SKM-1 (cell line): ENCODE results near the gene SPRR3.

Source experiments
- DNase-seq: peaks from one replicate; lab custom pipeline; 2025; ENCODE audit not compliant: unreplicated experiment; lab: John Stamatoyannopoulos, UW

SPRR3 gene, protein sequence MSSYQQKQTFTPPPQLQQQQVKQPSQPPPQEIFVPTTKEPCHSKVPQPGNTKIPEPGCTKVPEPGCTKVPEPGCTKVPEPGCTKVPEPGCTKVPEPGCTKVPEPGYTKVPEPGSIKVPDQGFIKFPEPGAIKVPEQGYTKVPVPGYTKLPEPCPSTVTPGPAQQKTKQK

DNA sequence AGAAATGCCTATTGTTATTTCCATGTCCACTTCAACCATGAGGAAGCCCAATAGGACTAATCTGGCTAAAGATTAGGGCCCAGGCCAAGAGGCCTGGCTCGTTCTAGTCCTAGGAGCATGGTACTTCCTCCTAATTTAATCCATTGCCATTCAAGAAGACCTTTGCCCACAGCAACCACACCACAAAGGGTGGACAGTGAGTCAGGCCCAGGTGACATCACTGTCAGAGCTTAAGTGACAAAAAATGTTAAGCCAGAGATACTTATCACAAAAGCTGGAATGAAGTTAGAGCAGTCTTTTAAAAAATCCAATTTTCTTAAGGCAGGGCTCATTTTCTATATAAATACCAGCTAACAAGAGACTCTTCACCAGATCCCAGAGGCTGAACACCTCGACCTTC lies at the start of gene SPRR3:
SPRR3 (plus strand) TSS at position 368 of the 400 bp plus-strand sequence. CDS start 1,272 bp downstream, outside the sequence.
- no peak for DNase-seq

DNA sequence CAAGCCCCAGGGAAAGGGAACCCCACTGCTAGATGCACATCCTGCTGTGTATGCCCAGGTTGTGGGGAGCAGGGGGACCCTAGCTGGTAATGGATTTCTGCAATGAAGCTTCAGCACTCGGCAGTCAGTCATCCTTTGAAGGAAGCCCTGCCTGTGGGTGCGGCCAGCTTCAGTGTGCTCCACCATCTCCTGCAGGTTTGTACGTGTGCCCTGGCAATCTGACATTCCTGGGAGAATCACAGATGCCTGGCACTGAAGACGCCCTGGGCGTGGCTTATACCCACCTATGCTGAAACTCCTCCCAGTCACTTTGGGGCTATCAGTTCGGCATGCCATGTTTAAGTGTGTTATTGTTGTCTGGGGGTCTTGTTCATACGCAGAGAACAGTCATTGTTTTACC lies 47.8 kb upstream of the SPRR3 start:
- no peak for DNase-seq

DNA sequence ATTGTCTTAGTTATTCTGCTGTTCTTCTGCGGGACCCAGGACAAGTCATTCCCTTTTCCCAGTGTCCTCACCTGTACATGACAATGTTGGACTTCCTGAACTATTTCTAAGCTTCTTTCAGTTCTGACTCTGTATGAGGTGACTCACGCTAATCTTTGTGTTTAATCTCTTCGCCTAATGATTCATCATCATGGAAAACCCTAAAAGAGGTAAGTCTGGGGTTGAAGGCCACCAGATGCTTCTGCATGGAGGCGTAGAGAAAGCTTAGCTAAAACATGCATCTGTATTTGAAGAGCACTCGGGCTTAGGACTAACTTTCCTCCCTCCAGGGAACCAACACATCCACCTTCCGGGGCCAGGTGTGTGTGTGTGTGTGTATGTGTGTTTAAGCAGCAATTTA lies 47.1 kb upstream of the SPRR3 start:
- no peak for DNase-seq

DNA sequence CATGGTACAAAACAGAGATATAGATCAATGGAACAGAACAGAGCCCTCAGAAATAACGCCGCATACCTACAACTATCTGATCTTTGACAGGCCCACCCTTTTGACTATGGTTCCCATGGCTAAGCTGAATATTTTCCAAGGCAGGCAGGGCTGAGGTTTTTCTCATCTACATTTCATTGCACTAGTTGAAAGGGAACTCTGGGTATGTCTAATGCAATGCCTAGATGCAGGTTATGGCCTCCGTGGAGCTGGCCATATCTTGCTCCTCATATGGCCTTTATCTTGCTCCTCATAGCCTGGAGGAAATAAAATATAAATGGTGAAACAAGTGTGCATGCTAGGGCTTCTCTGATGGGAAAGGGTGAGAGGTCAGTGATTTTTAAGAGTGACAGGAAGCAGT lies 44.0 kb upstream of the SPRR3 start:
- no peak for DNase-seq

DNA sequence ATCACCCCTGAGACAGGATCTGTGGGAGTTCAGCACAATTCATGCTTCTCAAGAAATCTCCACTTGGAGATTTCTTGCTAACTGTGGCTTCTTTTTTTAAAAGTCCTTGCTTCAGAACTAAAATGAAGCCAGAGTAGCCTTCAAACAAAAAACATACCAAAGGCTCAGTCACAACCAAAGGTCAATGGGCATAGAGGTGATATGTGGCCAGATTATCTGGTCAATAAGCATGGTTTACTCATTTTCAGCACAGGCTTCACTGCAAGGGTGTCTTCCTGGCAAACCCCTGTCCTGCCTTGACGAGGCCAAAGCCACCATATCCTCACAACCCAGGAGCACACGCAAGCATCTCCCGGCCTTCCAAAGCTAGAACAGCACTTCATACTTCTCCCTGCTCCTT lies 42.3 kb upstream of the SPRR3 start:
- no peak for DNase-seq

DNA sequence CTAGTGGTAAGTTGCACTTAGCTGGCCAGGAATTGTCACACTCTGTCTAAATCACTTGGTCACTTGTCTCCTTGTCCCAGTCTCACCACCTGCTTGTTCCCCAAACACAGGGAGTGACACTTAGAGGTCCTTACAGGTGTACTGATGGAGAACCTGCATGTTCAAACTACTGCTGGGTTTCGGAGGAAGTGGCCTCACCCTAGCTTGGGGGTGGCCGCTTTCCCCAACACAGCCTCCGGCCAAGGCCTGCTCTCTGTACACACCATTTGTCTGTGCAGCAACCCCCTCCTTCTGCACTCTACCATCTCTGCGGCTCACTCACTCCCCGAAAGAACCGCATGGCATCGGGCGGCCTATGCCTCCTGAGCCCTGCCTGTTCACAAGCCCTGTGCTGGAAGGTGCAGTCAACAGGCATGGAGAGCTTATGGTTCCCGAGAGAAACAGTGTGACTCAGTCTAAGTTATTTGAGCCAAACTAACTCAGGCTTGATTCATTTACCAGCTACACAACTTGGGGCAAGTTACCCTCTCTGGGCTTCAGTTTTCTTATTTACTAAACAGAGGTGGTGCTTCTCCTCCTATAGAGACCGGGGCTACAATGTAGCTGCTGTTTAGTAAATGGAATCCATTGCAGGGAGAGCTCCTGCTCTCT lies 41.6 kb upstream of the SPRR3 start:
- DNase-seq: no peak

DNA sequence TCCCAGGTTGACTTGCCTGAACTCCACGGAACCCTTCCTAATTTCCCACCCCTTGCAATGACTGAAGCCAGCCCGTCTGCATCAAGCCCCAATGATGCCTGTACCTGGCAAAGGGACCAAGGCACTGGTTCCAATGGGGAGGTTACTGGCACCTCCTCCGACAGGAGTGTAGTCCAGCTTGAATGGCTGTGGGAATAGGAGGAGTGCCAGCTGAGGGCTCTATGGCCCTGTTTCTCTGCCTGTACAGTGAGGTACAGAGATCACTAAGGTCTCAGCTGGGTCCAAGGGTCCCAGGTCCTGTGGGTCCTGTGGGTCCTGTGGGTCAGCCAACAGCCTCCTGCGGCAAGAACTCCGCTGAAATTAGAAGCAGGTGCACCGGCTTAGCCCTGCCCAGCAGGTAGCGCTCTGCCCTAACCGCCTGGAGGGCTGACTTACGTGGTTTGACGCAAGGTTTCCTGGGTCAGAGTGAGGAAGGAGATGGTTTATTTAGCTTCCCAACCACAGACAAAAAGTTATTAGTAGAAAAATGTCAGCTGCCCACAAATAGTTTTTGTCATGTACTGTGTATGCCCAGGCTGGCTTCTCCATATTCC lies 41.0 kb upstream of the SPRR3 start:
- no peak for DNase-seq

DNA sequence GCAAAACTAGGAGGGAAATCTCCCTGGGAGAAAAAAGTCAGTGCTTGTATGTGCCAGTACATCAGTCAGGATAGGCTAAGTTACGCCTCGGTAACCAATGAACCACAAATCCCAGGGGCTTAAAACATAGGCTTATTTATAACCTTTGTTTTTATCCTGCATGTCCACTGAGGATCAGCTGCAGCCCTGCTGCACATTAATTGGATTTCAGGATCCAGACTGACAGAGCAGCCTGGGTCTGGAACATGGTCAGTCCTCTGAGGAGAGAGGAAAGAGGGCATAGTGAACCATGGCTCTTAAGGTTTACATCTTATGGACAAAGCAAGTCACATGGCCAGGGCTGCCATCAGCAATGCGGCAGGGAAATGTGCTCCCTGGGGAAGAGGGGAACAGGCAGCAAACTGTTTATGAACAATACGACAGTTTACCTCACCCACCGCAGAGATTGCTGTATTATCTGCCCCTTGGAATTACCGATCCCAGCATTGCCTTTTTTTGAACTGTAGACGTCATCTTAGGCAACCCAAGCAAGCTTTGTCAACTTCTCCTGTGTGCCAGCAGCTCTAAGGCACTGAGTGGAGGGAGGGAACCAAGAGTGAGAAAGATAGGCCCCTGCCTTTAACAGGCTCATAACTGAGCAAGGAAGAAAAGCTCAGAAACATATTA lies 40.2 kb upstream of the SPRR3 start:
- DNase-seq: no peak

DNA sequence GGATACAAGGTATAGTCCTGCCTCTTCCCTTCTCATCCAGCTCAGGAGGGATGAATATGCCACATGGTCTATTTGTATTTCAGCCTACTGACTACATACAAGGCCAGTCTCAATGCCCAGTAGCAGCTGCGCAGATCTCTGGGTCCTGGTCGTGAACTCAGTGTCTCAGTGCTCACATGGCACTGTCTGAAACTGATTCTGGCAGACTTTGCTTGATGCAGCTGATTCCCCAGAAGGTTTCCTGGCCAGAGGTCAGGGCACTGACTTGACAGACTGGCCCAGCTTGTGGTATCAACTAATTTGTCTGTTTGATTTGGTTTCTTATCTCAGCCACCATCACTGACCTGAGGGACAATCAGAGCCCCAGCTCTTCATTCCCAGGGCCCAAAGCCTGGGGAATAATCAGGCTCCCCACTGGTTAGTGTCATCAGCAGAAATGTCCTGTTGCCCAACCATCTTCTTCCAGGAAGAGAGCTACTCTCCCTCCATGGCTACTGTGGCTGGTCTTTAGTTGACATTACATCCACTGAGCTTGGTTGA lies 38.6 kb upstream of the SPRR3 start:
- DNase-seq: no peak

DNA sequence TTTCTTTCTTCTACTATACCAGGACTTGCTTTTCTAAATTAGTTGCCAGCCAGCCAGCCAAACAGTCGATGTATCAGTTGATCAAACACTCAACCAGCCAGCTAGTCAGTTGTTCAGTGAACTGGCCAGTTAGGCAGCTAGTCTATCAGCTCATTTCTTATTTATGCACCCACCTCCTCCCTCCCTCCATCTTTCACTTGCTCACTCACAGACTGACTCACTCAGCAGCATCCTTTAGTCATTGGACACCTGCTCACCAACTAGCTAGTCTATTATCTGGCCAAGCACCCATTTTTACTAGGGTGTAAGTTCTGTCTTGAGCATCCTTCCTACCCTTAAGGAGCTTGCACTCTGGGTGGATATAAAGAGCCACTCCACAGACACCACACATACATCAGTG lies 37.0 kb upstream of the SPRR3 start:
- no peak for DNase-seq

DNA sequence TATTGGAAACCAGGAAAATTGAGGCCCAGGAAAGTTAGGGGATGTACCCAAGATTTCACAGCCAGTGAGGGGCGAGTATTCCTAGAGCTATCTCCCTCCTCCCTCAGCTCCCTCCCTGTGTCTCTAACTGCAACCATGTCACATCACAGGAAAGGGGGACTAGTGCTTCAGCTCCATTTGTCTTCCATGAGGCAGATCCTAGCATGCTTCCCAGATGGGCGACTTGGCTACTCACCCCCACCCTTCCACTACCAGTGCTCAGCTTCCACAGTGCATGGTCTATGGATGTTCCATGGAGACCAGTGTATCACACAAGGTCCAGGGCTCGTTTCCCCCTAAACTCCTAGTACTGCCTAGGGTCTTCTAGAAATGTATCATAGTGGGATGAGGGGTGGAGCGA lies 35.7 kb upstream of the SPRR3 start:
- no peak for DNase-seq

DNA sequence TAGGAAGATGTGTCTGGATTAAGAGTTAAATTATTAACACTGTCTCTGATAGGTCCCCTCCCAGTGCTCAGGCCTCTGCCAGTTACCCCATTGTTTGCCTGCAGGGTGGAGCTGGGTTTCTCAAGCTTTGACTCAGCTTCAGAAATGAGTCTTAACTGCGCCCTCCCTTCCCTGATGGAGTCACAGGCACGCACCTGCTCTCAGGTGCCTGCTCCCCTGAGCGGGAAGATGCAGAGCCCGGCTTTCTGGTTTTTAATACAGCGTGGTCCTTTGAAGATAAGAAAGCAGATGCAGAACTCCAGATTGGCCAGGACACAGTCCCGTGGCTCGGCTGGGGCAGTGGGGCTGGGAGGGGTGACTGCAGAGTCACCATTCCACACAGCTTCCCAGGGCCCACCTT lies 34.3 kb upstream of the SPRR3 start:
- DNase-seq: no peak

DNA sequence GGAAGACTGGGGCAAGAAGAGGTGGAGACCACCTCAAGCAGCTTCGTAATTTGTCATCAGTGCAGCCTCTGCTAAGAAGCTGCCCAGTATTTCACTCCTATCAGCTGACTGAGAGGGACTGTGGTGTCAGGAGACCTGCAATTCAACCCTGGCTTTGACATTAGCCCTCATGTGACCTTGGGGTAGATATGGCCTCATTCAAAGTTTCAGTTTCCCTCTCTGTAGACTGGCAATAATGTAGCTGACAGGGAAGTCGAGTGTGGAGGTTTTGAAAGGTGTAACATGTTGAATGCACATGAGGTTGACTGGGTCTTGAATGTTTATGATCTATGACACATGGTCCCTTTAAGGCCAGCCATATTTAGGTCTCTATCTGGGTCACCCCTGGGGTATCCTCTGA lies 33.3 kb upstream of the SPRR3 start:
- DNase-seq: no peak

DNA sequence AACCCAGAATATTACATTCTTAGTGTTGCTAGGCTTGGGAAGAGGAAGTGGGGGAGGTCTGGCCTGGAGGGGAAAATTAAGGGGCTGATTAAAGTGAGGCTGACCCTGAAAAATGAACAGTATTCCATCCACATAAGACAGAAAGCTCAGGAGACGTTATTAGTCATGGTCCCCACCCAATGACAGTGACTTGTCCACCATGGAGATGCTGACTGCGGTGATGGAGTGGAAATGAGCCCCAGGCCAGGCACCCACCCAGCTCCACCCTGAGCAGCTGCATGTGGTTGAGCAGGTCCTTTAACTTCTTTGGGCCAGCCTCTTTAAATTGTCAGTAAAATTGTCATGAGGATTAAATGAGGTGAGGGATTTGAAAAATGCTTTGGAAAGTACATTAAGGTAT lies 32.5 kb upstream of the SPRR3 start:
- no peak for DNase-seq

DNA sequence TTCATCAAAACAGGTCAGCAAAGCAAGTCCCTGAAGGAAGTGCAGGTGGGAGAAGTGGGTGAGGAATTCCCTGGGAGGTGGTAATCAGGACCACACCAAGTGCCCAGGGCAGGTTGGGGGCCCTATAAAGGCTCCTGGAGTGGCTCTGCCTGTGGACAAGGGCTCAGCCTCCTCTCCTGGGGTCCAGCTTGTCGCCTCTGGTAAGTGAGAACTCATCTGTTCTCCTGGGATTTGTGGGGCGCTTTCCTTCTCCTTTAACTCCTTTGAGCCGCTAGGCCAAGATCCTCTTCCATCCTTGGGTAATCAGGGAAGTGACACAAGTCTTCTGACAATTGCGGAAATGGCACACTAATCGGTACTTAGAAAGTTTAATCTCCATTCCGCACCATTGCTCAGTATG lies 31.1 kb upstream of the SPRR3 start, which contains the start of gene SPRR4:
SPRR4 (plus strand) TSS at position 154 of the 400 bp plus-strand sequence. CDS start 1,243 bp downstream, outside the sequence.
- DNase-seq: no peak

DNA sequence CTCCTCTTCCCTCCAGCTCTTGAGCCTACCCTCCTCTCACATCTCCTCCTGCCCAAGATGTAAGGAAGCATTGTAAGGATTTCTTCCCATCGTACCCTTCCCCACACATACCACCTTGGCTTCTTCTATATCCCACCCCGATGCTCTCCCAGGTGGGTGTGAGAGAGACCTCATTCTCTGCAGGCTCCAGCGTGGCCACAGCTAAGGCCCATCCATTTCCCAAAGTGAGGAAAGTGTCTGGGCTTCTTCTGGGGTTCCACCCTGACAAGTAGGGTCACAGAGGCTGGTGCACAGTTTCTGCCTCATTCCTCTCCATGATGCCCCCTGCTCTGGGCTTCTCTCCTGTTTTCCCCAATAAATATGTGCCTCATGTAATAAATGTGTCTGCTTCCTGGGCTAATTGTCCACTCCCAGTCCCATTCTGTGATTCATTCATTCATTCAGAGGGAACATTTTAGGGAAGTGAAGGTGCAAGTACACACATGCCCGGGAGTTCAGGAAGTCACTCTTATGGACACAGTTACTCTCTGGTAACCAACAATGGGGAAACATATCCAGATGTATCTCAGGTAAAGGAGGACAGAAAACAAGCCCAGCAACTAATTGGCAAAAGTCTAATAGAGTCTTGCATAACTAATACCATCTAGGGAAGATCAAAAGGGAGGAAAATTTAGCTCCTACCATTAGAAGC lies 29.2 kb upstream of the SPRR3 start:
- no peak for DNase-seq

DNA sequence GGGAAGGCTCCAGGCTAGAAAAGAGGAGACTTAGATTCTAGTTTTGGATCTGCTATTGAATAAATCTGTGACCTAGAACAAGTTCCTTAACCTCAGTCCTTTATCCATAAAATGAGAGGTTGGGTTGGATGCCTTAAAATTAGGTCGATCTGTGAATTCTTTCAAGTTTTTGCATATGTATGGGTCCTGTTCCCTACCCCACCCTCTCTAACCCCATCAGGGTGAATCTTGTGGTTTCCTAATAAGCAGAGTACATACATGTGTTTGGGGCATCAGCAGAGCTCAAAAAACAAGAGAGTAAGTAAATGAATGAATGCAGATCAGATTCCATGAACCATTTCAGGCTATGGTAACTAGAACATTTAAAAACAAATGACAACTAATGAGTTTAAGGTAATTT lies 24.9 kb upstream of the SPRR3 start:
- no peak for DNase-seq

DNA sequence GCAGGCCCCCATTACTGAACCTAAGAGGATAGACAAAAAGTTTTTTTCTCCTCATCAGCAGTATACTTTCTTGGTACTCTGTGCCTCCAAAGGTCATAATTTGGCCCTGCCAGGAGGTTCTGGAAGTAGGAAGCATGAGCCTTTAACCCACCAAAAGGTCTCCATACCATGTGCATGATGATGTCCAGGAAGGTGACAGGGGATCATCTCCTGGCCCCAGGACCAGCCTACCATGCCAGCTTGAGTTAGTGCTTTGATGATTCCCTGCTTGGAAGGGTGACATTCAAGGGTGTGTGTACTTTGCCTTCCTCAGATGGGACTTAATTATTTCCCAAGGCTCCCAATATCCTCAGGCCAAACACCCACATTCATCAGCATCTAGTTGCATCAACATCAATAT lies 23.9 kb upstream of the SPRR3 start:
- DNase-seq: no peak

DNA sequence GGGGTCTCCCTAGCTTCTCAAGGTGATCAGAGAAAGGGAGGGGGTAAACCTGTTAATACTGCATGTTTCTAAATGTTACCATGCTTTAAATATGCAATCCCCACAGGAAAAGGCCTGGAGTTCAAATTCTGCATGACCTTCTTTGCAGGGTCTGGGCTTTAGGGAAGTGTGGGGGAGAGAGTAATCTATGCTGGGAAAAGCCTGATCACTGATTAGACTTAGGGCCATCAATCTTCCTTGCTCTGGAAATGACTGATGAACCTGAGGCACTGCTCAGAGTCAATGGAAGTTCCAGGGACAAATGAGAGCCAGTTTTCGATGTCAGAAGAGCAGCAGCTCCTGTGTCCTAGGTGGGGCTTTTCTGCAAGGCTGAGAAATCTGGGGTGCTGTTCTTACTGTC lies 20.9 kb upstream of the SPRR3 start:
- DNase-seq: no peak

DNA sequence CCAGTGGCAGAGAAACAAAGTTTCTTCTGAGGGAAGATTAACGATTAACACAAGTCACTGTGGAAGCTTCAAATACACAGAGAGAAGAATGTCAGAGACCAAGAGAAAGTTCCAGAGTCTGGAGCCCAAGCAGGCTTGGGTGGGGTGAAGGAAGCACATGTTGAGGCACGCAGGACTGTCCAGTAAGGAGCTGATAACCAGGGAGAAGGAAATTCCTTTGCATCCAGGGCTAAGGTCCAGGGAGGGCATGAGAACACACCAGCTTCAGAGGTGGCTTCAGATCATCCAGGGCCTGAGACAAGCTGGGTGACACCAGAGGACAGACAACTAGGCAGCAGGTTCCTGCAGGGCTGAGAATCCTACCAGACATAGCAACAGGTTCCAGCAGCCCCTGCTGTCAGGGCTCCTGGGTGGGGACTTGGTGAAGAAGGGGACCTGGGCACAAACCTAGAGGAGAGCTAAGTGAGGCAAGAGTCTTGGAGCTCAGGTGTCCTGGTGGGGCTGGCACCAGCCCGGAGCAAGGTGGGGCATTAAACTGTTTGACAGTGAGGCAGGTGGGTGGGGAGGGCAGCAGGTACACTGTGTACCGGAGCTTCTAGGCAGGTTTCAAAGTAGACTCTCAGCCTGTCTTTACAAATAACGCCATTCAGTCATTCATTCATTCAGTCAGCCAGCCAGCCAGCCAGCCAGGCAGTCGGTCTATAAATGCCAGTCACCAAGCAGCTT lies 20.2 kb upstream of the SPRR3 start:
- DNase-seq: no peak

DNA sequence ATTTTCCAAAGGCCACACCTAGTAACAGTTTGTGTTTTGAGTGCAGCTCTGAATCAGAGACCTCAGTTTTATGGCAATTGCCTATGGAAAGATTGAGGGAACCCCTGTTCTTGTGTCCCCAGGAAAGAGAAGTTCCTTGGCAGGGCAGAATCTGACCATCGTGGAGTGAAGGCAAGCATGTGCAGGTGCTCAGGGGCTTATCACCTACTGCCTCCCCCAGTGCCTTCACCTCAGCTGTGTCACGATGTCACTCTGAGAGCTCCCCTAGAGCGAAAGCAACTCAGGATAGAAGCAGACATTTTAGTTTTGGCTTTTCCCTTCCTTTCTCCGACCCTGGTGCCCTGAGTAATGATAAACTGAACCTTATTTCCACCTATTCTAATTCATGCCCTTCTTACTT lies 19.5 kb upstream of the SPRR3 start:
- DNase-seq: no peak
